GM19351 (cell line): Measurements from ENCODE around the gene PHF21A.
"Not testable (repeated sequence)": the region's sequence is repeated elsewhere in the genome, so short reads cannot be mapped to it uniquely, and the experiment has no call there.

Experiments used
- ATAC-seq: cut with Tn5 transposase; IDR thresholded peaks from one replicate; pipeline ENCODE4 v1.9.1; 2021; ENCODE audit warnings: mild to moderate bottlenecking, moderate library complexity; ENCODE audit not compliant: unreplicated experiment

PHF21A gene

DNA sequence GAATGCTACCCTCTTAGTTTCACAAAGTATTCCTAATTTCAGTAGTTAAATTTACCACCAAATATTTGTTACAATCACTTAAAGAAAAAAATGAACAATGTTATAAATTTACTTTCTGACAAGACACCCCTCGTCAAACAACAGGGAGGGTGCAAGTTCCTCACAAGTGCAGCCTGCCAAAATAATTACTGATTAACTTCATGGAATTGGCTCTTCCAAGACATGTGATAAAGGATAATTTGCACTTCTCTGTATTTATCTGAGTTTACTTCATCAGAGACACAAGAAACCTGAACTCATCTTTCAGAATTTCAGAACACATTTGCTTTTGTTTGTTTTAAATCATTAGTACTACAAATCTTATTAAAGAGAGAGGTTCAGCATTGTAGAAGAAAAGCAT lies 132.3 kb downstream of the PHF21A start:
- ATAC-seq: no peak

DNA sequence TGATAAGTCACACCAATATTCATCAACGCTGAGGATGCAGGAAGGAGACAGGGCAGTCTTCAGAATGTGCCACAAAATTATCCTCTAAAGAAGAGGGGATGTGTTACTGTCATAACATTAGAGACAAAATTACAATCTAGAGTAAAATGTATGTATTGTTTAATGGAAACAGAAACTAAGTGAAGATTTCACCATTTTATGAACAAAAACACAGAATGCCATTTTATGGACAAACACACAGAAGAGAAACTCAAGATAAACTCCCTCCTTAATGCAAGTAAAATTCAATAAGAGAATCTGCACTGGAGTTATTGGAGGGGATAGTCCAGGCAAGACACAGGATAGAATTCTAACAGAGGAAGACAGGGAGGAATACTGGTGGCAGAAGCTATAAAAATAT lies 136.0 kb downstream of the PHF21A start:
- ATAC-seq: no peak

DNA sequence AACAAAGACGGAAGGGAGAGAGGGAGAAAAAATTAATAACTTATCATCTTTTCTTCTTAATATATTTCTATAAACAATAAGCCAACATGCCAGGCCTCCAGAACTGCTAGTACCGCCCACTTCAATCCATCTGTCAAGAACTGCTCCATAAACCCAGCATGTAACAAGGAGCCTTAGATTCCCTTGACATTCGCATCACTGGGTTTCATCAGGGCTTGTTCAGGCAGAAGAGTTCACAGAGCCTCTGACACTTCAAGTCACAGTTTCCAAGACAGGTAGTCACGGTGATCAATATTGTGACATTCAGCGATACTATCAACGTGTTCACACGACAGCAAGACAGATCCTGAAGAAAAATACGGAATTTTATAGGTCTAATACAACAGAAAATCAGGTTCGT lies 137.1 kb downstream of the PHF21A start:
- no peak for ATAC-seq

DNA sequence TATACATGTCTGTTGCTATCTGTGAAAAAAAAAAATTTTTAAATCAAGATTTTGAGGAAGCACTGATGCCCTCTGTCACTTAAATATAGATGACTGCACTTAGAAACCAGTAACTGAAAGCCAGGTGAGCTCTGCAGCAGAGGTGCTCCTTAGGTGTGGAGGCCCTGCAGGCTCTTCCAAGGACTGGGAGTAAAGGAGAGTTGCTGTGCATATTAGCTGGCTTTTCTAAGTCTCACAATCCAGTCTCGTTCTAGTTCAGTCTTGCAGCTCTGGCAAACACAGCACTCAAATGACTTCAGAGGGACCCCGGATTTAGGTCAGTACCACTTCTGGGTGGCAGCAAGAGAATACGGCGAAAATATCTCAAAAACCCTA lies 137.8 kb downstream of the PHF21A start:
- no peak for ATAC-seq

DNA sequence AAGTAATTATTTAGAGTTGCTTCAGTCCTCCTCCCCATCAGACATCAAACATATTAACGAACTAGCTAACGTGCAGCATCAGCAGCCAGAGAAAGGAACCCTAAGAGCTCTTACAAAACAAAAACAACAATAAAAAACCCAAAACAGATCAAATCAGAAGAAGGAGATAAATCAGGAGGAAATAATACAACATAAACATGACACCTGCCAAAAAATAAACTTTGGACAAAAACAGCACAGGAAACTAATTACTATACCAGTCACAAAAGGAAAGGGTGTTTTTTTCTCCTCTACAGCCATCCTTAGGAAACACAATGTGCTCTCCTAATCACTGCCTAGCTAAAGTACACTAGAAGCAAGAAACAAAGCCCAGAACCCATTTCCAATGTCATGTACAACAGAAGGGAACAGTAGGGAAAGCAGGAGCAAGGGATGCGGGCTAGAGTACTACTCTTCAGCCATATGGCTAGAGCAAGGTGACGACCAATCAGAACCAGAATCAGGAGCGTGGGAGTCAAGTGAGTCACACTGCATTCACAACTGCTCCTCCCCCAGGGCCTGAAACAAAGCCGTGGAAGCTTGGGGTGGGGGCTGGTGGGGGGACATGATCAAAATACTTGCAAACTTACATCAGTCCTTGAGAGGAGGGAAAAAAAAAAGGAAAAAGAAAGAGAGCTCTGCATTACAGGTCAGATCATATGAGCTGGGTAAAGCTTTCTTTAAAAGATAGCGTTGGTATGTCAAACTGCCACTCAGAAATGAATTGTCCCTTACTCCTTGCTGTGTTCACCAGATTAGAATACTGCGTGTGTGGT lies 138.4 kb downstream of the PHF21A start:
- ATAC-seq: no peak

DNA sequence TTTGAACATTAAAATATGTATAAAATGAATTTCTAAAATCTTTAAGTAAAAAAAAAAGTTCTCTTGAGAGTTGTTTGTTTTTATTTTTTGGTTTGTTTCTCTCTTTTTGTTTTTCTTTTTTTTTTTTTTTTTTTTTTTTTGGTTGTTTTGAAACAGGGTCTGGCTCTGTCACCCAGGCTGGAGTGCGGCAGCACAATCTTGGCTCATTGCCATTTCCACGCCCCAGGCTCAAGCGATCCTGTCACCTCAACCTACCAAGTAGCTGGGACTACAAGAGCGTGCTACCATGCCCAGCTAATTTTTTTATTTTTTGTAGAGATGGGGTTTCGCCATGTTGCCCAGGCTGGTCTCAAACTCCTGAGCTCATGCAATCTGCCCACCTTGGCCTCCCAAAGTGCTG lies 139.4 kb downstream of the PHF21A start:
- not testable (repeated sequence) for ATAC-seq

DNA sequence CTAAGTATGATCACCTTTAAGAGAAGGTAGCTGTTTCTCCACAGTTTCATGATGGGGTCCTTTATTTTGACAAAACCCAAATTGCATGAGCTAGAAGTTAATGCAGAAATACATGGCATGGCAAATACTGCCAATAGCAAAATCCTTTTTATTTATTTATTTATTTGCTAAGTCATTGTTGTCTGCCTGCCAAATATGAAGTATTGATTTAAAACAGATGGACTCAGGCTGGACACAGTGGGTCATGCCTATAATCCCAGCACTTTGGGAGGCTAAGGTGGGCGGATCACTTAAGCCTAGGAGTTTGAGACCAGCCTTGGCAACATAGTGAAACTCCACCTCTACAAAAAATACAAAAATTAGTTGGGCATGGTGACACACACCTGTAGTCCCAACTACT lies 146.4 kb downstream of the PHF21A start:
- ATAC-seq: no peak

DNA sequence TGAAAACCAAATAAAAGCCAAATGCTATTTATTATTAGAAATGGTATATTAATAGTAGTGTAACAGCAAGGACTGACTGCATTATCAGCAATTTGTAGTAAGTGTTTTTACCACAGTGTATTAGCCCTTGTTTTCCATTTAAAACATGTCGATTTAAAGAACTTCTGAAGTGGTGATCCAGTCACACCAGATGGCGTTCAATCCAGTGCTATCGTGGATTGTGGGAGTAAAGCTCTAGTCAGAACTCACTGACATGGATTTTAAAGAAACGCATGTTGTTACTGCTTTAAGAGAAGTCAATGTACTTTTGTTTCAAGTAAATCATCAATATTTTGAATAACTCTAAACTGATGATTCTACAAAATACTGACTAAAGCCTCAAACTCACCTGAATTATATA lies 147.7 kb downstream of the PHF21A start:
- no peak for ATAC-seq

DNA sequence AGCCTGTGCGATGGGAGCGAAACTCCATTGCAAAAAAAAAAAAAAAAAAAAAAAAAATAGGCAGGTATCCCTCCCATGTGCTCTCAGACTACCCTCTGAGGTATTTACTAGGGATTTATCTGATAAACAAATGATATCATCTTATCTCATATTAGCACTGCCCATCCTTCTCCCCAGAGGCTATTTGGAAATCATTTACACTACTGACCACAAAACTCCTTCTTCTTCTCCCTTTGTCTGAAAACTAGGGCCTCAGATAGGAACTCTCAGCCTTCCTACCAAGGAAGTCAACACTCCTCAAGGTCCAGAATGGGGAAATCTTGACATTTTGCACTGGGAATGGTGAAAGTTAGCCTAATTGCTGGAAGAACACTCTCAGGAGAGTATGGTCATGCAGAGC lies 152.4 kb downstream of the PHF21A start:
- ATAC-seq: no peak

DNA sequence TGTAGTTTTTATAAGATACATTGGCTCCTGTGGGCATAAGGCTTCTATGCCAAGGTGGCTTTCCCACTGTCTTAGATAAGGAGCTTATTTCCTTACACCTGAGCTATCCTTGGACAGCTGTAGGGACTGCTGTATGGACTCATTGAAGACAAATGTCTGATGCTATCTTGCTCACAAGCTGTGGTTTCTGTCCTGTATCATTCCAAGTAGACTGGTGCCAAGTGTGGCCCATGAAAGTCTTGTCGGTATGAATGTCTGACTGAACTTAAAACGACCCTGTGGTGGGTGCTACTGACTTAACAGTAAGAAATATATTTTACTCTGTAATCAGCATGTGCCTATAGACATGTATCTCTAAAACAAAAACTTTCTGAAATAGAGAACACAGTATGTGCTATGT lies 153.7 kb downstream of the PHF21A start:
- ATAC-seq: no peak

DNA sequence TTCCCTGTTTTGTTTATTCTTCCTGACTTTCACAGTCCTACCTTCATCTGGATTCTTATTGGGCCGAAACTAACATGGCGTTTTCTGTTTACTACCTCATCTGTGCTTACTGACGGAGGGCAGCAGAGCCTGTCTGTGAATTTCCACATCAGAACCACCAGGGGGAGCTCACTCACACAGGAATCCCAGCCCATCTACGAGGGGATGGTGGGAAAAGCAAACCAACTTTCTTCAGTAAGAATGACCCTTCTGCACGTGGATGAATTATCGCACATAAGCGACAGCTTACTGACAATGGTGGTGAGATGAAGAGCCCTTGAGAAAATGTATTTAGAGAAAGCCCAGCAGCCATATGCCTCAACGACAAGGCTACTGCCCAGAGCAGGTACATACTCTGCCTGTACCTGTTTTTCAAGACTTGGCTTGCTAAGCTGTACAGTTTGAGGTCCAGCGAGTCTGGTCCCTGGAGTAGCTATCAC lies 156.3 kb downstream of the PHF21A start:
- ATAC-seq: peak; percentile 75

DNA sequence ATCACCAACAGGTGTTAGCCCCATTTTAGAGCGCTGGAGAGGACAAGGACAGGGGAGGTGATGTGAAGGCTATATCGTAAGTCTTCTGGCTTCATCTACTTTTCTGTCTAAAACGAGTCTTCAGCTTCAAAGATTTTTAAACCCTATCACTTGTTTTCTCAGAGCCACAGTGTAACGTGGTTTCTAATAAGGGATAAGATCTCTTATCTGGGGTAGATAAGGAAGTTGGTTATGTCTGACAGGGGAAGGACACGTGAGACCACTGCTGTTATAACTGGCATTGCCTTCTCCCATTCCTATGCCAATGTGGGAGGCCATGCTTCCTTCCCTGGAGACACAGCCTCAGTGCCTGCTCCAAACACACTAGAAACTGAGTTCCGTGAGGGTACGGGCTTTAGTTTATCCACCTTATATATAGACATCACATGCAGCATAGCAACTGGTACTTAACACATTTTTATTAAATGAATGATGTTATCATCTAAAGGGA lies 159.5 kb downstream of the PHF21A start:
- no peak for ATAC-seq

DNA sequence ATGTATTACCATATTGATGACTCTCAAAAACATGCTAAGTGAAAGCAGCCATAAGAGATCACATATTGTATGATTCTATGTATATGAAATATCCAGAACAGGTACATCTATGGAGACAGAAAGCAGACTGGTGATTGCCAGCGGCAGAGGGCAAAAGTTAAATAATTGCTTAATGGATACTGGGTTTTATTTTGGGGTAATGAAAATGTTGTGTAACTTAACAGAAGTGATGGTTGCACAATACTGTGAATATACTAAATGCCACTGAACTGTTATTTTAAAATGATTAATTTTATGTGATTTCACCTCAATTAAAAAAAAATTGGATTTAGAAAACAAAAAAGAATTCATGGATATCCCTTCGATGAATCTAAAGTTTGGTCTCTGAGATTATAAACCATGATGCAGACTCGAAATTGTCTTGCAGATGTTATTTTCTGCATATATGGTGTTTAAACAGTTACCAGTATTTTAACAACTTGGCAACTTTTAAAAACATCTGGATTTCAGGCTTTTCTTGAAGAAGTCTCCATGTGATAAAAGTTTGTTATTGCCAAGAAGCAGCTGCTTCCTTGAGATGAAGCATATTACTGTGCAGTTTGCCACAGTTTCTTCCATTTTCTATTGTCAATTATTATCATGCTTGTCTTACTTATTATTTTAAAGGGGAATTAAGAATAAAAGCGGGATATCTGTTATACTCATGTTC lies 160.7 kb downstream of the PHF21A start:
- ATAC-seq: no peak

DNA sequence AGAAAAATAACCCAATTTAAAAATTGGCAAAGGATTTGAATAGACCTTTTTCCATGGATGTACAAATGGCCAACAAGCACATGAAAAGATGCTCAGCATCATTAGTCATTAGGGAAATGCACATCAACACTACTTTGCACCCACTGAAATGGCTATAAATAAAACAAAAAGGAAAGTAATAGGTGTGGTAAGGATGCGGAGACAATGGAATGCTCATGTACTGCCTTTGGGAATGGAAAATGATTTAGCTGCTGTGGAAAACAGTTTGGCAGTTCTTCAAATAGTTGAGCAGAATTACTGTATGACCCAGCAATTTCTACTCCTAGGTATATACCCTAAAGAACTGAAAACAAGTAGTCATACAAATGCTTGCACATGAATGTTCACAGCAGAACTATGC lies 161.4 kb downstream of the PHF21A start:
- ATAC-seq: no peak

DNA sequence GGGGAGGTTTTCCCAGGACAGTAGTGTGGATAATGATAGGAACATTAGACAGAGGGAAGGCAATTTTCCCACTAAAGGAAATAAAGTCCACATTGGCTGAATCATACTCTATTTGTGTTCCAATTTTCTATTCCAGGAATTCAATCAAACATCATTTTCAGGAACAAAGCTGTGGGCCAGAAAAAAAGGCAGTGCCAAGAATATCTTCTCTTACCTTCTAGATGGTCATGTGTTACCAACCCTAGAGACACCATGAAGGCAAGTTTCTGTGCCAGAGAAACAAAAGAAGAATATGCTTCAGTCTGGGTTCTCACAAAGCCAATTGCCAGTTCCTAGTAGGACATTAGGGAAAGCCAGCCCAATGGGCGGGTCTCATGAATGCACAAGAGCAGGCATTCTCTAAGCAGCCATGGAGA lies 171.3 kb downstream of the PHF21A start:
- no peak for ATAC-seq

DNA sequence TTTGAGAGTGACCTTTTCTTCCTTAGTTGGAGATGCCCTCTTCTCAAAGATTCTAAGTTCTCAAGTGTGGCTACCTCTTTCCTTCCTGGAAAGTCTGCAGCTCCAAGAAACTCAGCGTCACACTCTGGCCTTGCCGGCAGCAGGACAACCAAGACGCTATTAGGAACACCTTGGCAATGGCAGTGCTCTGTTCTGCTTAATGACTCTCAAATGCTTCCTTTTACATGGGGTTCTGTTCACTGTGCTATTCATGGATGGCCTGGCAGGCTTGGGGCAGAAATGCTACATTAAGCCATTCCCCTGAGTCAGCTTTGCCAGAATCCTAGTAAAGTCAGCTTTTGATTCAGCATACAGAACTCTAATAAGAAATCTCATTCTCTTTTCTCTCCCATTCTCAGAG lies 172.9 kb downstream of the PHF21A start:
- ATAC-seq: no peak

DNA sequence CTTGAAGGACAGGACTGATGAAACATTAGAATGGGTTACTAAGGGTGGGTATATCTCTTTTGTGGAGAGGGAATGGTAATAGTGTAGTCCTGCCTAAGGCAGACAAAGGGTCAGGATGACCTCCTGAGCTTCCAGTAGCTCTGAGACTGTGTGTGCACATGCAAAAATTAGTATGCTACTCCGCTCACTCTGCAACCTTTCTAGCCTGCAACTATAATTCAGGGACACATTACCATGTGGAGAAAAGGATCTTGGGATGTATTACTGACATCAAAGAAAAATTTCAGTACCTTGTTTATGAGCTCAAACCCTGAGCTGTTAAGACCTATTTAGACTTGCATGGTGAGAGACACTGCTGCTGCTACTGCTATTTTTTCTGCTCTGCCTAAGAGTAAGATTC lies 173.4 kb downstream of the PHF21A start:
- no peak for ATAC-seq

DNA sequence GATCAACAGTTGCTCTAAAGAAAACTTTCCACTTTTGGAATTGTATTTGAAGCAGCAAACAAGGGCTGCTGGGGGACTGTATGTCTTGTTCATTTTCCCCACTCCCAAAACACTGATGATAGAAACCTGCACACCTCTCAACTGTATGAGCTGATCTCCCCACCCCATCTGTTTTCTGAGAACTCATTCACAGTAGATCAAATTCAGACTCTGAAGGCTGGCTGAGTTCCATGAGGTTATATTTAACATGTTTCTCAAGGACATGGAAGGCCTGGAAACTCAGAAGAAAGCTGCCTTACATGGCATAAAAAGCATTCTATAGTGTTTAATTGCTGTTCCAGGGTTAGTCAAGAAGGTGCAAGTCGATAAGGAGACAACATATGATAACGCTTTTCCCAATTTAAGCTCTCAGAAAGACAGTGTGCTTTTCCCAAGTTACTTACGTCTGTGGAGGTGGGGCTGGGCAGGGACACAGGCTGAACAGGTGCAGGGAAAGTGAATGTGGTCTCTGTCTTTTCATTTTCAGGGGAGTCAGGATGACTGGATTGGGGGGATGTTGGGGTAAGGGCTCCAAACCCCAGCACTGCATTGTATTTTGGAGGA lies 175.8 kb downstream of the PHF21A start:
- ATAC-seq: no peak

DNA sequence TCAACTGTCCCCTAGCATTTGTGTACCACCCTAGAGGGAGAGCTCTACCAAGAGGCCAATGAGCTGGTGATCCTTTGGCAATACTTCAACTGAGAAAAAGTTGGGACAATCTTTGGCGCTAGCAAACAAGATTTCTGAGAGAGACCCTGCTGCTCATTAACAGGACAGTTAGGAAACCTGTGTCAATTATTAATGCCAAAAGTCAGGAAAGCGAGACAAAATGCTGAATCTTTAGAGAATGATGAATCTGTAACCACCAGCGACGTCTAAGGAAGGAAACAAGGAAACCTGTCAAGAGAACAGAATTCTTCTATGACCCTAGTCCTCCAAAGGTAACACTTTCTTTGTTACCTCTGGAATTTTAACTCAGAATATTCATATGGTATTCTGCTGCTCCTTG lies 178.9 kb downstream of the PHF21A start:
- ATAC-seq: no peak

DNA sequence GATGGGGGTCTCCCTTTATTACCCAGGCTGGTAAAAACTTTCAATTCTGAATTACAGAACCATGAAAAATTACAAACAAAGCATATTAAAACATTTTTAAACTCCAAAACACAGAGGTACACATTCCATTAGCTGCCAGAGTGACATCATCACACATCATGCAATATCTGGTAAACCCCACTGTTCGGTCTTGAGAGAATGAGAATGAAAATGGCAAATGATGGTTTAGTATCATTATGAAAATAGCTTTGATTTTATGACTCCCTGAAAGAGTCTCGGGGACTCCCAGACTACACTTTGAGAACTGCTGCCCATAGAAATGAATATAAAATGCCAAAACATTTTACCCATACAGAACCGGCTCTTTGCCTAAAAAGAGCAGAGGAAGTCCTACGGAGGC lies 180.0 kb downstream of the PHF21A start:
- ATAC-seq: no peak

DNA sequence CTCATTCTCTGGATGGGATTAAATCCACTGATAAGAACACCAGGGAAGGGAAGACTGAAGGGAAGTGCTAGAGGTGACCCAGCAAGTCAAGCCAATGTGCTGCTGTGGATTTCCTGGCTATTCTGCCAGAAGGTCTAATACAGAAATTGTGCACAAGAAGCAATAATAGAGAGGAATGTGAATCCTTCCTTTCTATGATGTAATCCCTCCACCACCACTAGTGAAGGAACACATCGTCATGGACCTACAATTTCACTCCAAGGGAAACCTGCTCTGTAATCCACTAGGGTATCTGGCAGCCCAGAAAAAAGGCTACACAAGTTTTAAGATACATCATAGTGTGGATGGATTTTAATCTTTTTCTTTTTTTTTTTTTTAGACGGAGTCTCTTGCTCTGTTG lies 181.4 kb downstream of the PHF21A start:
- no peak for ATAC-seq

DNA sequence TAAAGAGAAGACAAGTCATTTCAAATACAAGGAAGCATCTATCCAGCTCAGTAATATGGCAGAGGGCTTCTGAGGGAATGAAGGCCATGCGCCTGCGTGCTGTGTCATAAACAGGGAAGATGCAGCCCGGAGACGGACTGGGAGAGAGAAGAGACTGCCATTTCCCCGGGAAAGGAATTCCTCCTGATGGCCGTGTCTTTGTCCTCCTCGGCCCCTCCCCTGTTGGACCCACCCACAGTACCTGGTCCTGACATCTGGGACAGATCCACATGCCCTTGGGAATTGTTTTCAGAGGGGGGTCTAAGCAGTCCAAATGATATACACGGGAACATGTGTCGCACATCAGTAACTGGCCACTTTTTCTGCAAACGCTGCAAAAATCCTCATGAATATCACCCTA lies 183.3 kb downstream of the PHF21A start:
- ATAC-seq: no peak
